HEK293 (cell line): ENCODE results near the gene EPS8L3.

Experiments used
- KLF1 ChIP-seq: fragments of 450-650 bp; formaldehyde crosslinking; IDR thresholded peaks from 2 replicates; pipeline ENCODE4 v1.5.1; 2016; ENCODE audit warnings: missing biosample characterization, missing genetic modification characterization
- MZF1 ChIP-seq: fragments of 450-650 bp; formaldehyde crosslinking; IDR thresholded peaks from 2 replicates; pipeline ENCODE4 v1.5.1; 2017; ENCODE audit warnings: missing biosample characterization, missing genetic modification characterization, borderline replicate concordance
- TRIM28 ChIP-seq: IDR thresholded peaks from 2 replicates; pipeline ENCODE4 v1.6.1; 2011; ENCODE audit warnings: low read length, control low read depth, borderline replicate concordance
- WT1 ChIP-seq: fragments of 450-650 bp; formaldehyde crosslinking; IDR thresholded peaks from 2 replicates; pipeline ENCODE4 v1.5.1; 2016; ENCODE audit warnings: missing biosample characterization, missing genetic modification characterization
- ZNF121 ChIP-seq: fragments of 450-650 bp; formaldehyde crosslinking; IDR thresholded peaks from 2 replicates; pipeline ENCODE4 v1.5.1; 2016; ENCODE audit warnings: missing biosample characterization, missing genetic modification characterization
- ZNF214 ChIP-seq: fragments of 450-650 bp; formaldehyde crosslinking; IDR thresholded peaks from 2 replicates; pipeline ENCODE4 v1.5.1; 2017; ENCODE audit warnings: missing biosample characterization, mild to moderate bottlenecking, missing genetic modification characterization, borderline replicate concordance
- ZNF221 ChIP-seq: fragments of 450-650 bp; formaldehyde crosslinking; IDR thresholded peaks from 2 replicates; pipeline ENCODE4 v1.5.1; 2017; ENCODE audit warnings: missing biosample characterization, missing genetic modification characterization, borderline replicate concordance
- ZNF274 ChIP-seq, 2 experiments: fragments of 200-500 bp in 1 of 2; fragments of 450-650 bp in 1 of 2; sonication (Bioruptor generic) in 1 of 2; formaldehyde crosslinking in 1 of 2; IDR thresholded peaks; 2 replicates each; pipeline versions ENCODE4 v1.5.1 to v1.6.1; 2014 to 2016; ENCODE audit warnings: borderline replicate concordance in 1 of 2, inconsistent platforms in 1 of 2, low read length in 1 of 2, missing biosample characterization in 1 of 2, missing genetic modification characterization in 1 of 2
- ZNF324 ChIP-seq: fragments of 450-650 bp; formaldehyde crosslinking; IDR thresholded peaks from 2 replicates; pipeline ENCODE4 v1.5.1; 2016; ENCODE audit warnings: missing biosample characterization, missing genetic modification characterization
- ZNF701 ChIP-seq: fragments of 450-650 bp; formaldehyde crosslinking; IDR thresholded peaks from 2 replicates; pipeline ENCODE4 v1.5.1; 2016; ENCODE audit warnings: missing biosample characterization, missing genetic modification characterization
- ZNF830 ChIP-seq: fragments of 450-650 bp; IDR thresholded peaks from 2 replicates; pipeline ENCODE4 v1.5.0; 2018; ENCODE audit warnings: missing biosample characterization, missing genetic modification characterization, low read depth, mild to moderate bottlenecking, moderate library complexity
- TF ChIP-seq, protein P1 (sequence below): fragments of 450-650 bp; formaldehyde crosslinking; IDR thresholded peaks from 2 replicates; pipeline ENCODE4 v1.5.1; 2016; ENCODE audit warnings: missing biosample characterization, missing genetic modification characterization
- TF ChIP-seq, protein P2 (sequence below): fragments of 450-650 bp; formaldehyde crosslinking; IDR thresholded peaks from 2 replicates; pipeline ENCODE4 v1.5.1; 2016; ENCODE audit warnings: missing biosample characterization, missing genetic modification characterization

DNA sequence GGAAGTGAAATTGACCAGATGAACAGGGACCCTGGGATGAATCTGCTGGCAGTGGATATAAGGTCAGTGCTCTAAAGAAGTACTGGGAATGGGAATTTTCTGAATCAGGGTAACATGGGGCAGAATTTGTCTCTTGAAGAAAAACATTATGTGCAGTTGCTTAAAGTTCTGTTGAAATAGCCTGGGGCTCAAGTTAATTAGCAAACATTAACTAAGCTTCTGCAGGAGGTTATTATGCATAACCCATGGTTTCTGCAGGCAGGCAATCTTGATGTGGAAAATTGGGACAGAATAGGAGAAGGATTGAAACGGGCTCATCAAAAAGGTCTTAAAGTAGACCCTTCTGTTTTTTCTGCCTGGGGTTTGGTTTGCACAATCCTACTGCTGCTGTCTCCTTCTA lies 37.7 kb downstream of the EPS8L3 start:
- no peak for TF ChIP-seq KLF1 (tag by site-specific recombination)
- TF ChIP-seq, protein P1, sequence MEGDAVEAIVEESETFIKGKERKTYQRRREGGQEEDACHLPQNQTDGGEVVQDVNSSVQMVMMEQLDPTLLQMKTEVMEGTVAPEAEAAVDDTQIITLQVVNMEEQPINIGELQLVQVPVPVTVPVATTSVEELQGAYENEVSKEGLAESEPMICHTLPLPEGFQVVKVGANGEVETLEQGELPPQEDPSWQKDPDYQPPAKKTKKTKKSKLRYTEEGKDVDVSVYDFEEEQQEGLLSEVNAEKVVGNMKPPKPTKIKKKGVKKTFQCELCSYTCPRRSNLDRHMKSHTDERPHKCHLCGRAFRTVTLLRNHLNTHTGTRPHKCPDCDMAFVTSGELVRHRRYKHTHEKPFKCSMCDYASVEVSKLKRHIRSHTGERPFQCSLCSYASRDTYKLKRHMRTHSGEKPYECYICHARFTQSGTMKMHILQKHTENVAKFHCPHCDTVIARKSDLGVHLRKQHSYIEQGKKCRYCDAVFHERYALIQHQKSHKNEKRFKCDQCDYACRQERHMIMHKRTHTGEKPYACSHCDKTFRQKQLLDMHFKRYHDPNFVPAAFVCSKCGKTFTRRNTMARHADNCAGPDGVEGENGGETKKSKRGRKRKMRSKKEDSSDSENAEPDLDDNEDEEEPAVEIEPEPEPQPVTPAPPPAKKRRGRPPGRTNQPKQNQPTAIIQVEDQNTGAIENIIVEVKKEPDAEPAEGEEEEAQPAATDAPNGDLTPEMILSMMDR (tag by site-specific recombination): no peak
- no peak for TF ChIP-seq ZNF830 (tag by site-specific recombination)
- no peak for TF ChIP-seq ZNF221 (tag by site-specific recombination)
- TF ChIP-seq, protein P2, sequence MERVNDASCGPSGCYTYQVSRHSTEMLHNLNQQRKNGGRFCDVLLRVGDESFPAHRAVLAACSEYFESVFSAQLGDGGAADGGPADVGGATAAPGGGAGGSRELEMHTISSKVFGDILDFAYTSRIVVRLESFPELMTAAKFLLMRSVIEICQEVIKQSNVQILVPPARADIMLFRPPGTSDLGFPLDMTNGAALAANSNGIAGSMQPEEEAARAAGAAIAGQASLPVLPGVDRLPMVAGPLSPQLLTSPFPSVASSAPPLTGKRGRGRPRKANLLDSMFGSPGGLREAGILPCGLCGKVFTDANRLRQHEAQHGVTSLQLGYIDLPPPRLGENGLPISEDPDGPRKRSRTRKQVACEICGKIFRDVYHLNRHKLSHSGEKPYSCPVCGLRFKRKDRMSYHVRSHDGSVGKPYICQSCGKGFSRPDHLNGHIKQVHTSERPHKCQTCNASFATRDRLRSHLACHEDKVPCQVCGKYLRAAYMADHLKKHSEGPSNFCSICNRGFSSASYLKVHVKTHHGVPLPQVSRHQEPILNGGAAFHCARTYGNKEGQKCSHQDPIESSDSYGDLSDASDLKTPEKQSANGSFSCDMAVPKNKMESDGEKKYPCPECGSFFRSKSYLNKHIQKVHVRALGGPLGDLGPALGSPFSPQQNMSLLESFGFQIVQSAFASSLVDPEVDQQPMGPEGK (tag by site-specific recombination): no peak
- TF ChIP-seq ZNF121 (tag by site-specific recombination): no peak
- no peak for TF ChIP-seq ZNF274 (IDR thresholded peaks at IDR 0.05; ENCODE audit: low read length)
- TF ChIP-seq ZNF274 (tag by site-specific recombination; IDR thresholded peaks at IDR 0.05; ENCODE audit: borderline replicate concordance): no peak
- no peak for TF ChIP-seq WT1 (tag by site-specific recombination)
- TF ChIP-seq MZF1 (tag by site-specific recombination): no peak
- TF ChIP-seq ZNF214 (tag by site-specific recombination): no peak
- no peak for TF ChIP-seq ZNF701 (tag by site-specific recombination)
- no peak for TF ChIP-seq TRIM28
- TF ChIP-seq ZNF324: no peak
